HL-60 (cell line): ENCODE results near the gene CLCN4.

Source experiments
- DNase-seq, 2 experiments: peaks; one replicate each; pipeline ENCODE4 v3.0.0-alpha.2; 2010 to 2020; ENCODE audit warnings: low read depth in 1 of 2, low spot score in 1 of 2
- H3K27ac ChIP-seq: fragments of 250-450 bp; sonication (Bioruptor Pico); replicated peaks from 2 replicates; pipeline ENCODE4 v1.5.1; 2020; ENCODE audit warnings: mild to moderate bottlenecking, moderate library complexity
- H3K27me3 ChIP-seq: fragments of 250-450 bp; sonication (Bioruptor Pico); 2 replicates; pipeline ENCODE4 v1.5.1; 2021; ENCODE audit warnings: mild to moderate bottlenecking, moderate library complexity; ENCODE audit not compliant: insufficient read depth, poor library complexity, severe bottlenecking
- H3K4me3 ChIP-seq: replicated peaks from 2 replicates; pipeline ENCODE4 v1.5.1; 2011; ENCODE audit warnings: mild to moderate bottlenecking, control low read depth, low read length; ENCODE audit not compliant: insufficient read depth
- GABPA ChIP-seq: IDR thresholded peaks from 2 replicates; pipeline ENCODE4 v1.6.1; 2012; ENCODE audit warnings: low read depth
- POLR2AphosphoS5 ChIP-seq: IDR thresholded peaks from 2 replicates; pipeline ENCODE4 v1.6.1; 2012; ENCODE audit warnings: low read depth
- SPI1 ChIP-seq: IDR thresholded peaks from 2 replicates; pipeline ENCODE4 v1.6.1; 2012; ENCODE audit warnings: low read depth, mild to moderate bottlenecking, borderline replicate concordance
- TF ChIP-seq, protein P1 (sequence below): IDR thresholded peaks from one replicate; pipeline ENCODE4 v1.5.1; 2011; ENCODE audit warnings: low read length, control low read depth, inconsistent platforms; ENCODE audit not compliant: insufficient read depth
- TF ChIP-seq, protein P2 (sequence below): IDR thresholded peaks from 2 replicates; pipeline ENCODE4 v1.6.1; 2012; ENCODE audit warnings: low read depth; ENCODE audit not compliant: insufficient replicate concordance

The CLCN4 gene

GRCh38 chrX:10282490-10282889, 125.7 kb downstream of the CLCN4 start:
- H3K27ac ChIP-seq: no peak overlapping the region
- no peaks in the 10 kb centered on the region for H3K27me3 ChIP-seq
- no peak for DNase-seq
- TF ChIP-seq POLR2AphosphoS5 (no peak), SPI1 (no peak), GABPA (no peak)
- TF ChIP-seq, protein P1, sequence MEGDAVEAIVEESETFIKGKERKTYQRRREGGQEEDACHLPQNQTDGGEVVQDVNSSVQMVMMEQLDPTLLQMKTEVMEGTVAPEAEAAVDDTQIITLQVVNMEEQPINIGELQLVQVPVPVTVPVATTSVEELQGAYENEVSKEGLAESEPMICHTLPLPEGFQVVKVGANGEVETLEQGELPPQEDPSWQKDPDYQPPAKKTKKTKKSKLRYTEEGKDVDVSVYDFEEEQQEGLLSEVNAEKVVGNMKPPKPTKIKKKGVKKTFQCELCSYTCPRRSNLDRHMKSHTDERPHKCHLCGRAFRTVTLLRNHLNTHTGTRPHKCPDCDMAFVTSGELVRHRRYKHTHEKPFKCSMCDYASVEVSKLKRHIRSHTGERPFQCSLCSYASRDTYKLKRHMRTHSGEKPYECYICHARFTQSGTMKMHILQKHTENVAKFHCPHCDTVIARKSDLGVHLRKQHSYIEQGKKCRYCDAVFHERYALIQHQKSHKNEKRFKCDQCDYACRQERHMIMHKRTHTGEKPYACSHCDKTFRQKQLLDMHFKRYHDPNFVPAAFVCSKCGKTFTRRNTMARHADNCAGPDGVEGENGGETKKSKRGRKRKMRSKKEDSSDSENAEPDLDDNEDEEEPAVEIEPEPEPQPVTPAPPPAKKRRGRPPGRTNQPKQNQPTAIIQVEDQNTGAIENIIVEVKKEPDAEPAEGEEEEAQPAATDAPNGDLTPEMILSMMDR: no peak
- TF ChIP-seq, protein P2, sequence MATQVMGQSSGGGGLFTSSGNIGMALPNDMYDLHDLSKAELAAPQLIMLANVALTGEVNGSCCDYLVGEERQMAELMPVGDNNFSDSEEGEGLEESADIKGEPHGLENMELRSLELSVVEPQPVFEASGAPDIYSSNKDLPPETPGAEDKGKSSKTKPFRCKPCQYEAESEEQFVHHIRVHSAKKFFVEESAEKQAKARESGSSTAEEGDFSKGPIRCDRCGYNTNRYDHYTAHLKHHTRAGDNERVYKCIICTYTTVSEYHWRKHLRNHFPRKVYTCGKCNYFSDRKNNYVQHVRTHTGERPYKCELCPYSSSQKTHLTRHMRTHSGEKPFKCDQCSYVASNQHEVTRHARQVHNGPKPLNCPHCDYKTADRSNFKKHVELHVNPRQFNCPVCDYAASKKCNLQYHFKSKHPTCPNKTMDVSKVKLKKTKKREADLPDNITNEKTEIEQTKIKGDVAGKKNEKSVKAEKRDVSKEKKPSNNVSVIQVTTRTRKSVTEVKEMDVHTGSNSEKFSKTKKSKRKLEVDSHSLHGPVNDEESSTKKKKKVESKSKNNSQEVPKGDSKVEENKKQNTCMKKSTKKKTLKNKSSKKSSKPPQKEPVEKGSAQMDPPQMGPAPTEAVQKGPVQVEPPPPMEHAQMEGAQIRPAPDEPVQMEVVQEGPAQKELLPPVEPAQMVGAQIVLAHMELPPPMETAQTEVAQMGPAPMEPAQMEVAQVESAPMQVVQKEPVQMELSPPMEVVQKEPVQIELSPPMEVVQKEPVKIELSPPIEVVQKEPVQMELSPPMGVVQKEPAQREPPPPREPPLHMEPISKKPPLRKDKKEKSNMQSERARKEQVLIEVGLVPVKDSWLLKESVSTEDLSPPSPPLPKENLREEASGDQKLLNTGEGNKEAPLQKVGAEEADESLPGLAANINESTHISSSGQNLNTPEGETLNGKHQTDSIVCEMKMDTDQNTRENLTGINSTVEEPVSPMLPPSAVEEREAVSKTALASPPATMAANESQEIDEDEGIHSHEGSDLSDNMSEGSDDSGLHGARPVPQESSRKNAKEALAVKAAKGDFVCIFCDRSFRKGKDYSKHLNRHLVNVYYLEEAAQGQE: no peak
- H3K4me3 ChIP-seq: no peak overlapping the region

DNA sequence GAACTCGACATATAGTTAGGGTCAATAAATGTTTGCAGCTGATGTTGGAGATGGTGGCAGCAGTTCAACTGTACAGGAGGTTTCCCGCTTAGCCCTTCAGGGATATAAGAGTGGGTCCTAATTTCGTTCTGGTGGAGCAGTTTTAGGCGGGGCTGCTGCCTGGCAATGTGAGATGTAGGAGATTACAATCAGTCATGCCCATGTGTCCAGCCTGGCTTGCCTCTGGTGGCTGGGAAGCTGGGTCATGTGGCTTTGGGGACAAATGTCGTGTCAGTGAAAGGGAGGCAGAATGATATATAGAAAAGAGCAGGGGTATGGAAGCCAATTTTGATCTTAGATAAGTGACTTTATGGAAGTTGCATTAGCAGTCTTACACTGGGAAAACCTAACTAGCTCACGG, 129.4 kb downstream of the CLCN4 start:
- DNase-seq: no peak
- Histone ChIP-seq H3K27me3 (no peaks in the 10 kb centered on the region), H3K4me3 (no peak overlapping the region), H3K27ac (no peak overlapping the region)
- TF ChIP-seq SPI1 (no peak), GABPA (no peak), POLR2AphosphoS5 (no peak)
- TF ChIP-seq, protein P1: no peak
- TF ChIP-seq, protein P2: no peak
